ENCODE measurements around the gene BANF2. TPM values are rescaled to one million over a fixed set of nuclear protein-coding genes. Genes with fewer than 3 reads are reported as not detected.

BANF2 gene
- total and polyA plus RNA-seq, 2 of the 4 experiments (the other 2 are of a cell fraction), result not detected

- no peak overlapping the region; the same call in 1 of the 2 replicates for H3K18ac ChIP-seq (ENCODE audit: low read depth, low read length)
- dilution Hi-C loops (cut with HindIII; ENCODE audit: low sequenced_read_pairs, unreplicated experiment), result no loop called here
- H3K9me3 ChIP-seq (ENCODE audit: control insufficient read depth, insufficient read depth, low read length), result no peaks in the 10 kb centered on the region
- no peak for ATAC-seq (ENCODE audit: low read depth)
- H3K27me3 ChIP-seq (ENCODE audit: control insufficient read depth, insufficient read depth, low read length), result no peaks in the 10 kb centered on the region
- H3K79me1 ChIP-seq (ENCODE audit: low read depth in 1 of 2, low read length in 2 of 2), result peaks cover 28 to 96% of the 10 kb centered on the region in 2 experiments
- H3K9me1 ChIP-seq (ENCODE audit: insufficient read depth, low read length), result peaks cover 30% of the 10 kb centered on the region
- H4K5ac ChIP-seq (ENCODE audit: low read depth, low read length), result no peak overlapping the region
- H2BK20ac ChIP-seq (ENCODE audit: low read depth, low read length), result no peak overlapping the region
- H3K4me2 ChIP-seq (ENCODE audit: low read depth, low read length), result no peak overlapping the region
- peaks cover 99% of the 10 kb centered on the region for H4K20me1 ChIP-seq (ENCODE audit: insufficient read depth, low read length)
- no peak overlapping the region for H2BK120ac ChIP-seq (ENCODE audit: low read depth, low read length)
- POLR2A ChIA-PET (ENCODE audit: unreplicated experiment), result no interaction called here
- 87% methylated on average over 4 of the region's 12 CpGs; no CpG with 5 or more reads in 1 of the 2 experiments for WGBS, 2 experiments (ENCODE audit: extremely low coverage in 2 of 2, insufficient read length in 1 of 2)
- BruUV-seq (replicated peaks), result no TSS peak
- intact Hi-C loops (cut with micrococcal nuclease), result loop anchor here (5.0 kb wide), 1 partner anchor 287 kb away; no protein-coding TSS in a partner anchor
- DNase-seq, result no peak
- H3K4me3 ChIP-seq (ENCODE audit: insufficient read depth, low read depth, low read length), result no peak overlapping the region
- peak overlapping the region; percentile 19; the same call in 1 of the 2 replicates for H3K14ac ChIP-seq (replicated peaks; ENCODE audit: low read depth, low read length)
- H3K4ac ChIP-seq (ENCODE audit: low read depth, low read length), result no peak overlapping the region
- H3K27ac ChIP-seq (ENCODE audit: insufficient read depth, low read length), result peak overlapping the region; percentile 35; the same call in 1 of the 2 replicates
- H3K36me3 ChIP-seq (ENCODE audit: control insufficient read depth, insufficient read depth, low read length), result peaks cover 48% of the 10 kb centered on the region
- no peak overlapping the region for H4K91ac ChIP-seq (ENCODE audit: insufficient read depth, low read depth, low read length)
- peaks cover 47% of the 10 kb centered on the region for H3K4me1 ChIP-seq (ENCODE audit: control insufficient read depth, insufficient read depth, low read length)
- peak overlapping the region; percentile 29; the same call in 1 of the 2 replicates for H3K23ac ChIP-seq (ENCODE audit: low read depth, low read length)
- H2AK5ac ChIP-seq (ENCODE audit: low read depth, low read length), result no peak overlapping the region
- CTCF ChIA-PET, result no interaction called here
- no peak overlapping the region for H2AK9ac ChIP-seq (replicated peaks; ENCODE audit: low read depth, low read length, poor library complexity)
- no peak overlapping the region for H2BK15ac ChIP-seq (ENCODE audit: low read depth, low read length)
- no peak overlapping the region for H2BK5ac ChIP-seq (ENCODE audit: low read depth, low read length, poor library complexity, severe bottlenecking)
- no peak overlapping the region for H2AFZ ChIP-seq (replicated peaks; ENCODE audit: low read length, poor library complexity)
- H3K56ac ChIP-seq (ENCODE audit: extremely low read depth, insufficient read depth, low read length), result no peak overlapping the region
- in situ Hi-C loops (cut with MboI; ENCODE audit: low sequenced_read_pairs), result no loop called here
- H4K8ac ChIP-seq (ENCODE audit: low read depth in 2 of 2, low read length in 2 of 2), result no peak overlapping the region
- H3K9ac ChIP-seq (ENCODE audit: low read depth, low read length), result no peak overlapping the region
- no peak for TF ChIP-seq MAZ (IDR thresholded peaks at IDR 0.05; ENCODE audit: borderline replicate concordance, low read depth, low read length)
- no peak for TF ChIP-seq RFX5 (IDR thresholded peaks at IDR 0.05; ENCODE audit: low read depth, low read length)
- no peak for TF ChIP-seq BHLHE40 (IDR thresholded peaks at IDR 0.05; ENCODE audit: low read depth, low read length)
- TF ChIP-seq POLR2A (IDR thresholded peaks at IDR 0.05; ENCODE audit: low read depth, low read length), result no peak
- no peak for TF ChIP-seq USF2 (IDR thresholded peaks at IDR 0.05; ENCODE audit: low read depth, low read length)
- no peak for TF ChIP-seq CEBPB (IDR thresholded peaks at IDR 0.05; ENCODE audit: low read depth, low read length)
- no peak for TF ChIP-seq MAFK (IDR thresholded peaks at IDR 0.05; ENCODE audit: low read depth, low read length)
- no peak for TF ChIP-seq FOS (IDR thresholded peaks at IDR 0.05; ENCODE audit: low read depth, low read length)
- TF ChIP-seq ELK1 (IDR thresholded peaks at IDR 0.05; ENCODE audit: borderline replicate concordance, low read depth, low read length), result no peak
- TF ChIP-seq RCOR1 (IDR thresholded peaks at IDR 0.05; ENCODE audit: insufficient replicate concordance, low read length), result no peak
- no peak for TF ChIP-seq MXI1 (IDR thresholded peaks at IDR 0.05; ENCODE audit: borderline replicate concordance, low read depth, low read length)
- no peak for TF ChIP-seq RAD21 (IDR thresholded peaks at IDR 0.05; ENCODE audit: low read length)
- no peak for TF ChIP-seq SMC3 (IDR thresholded peaks at IDR 0.05; ENCODE audit: low read depth, low read length)
- no peak for TF ChIP-seq CHD1 (IDR thresholded peaks at IDR 0.05; ENCODE audit: low read depth, low read length)
- no peak for TF ChIP-seq NFE2L2 (IDR thresholded peaks at IDR 0.05; ENCODE audit: low read depth, low read length)
These were observed 49.3 kb upstream of the BANF2 start for GRCh38 chr20:17650301-17651128.

Measured in IMR-90 (cell line).